Daoy (cell line): ENCODE data around the gene ADD1. TPM values are rescaled to one million over a fixed set of nuclear protein-coding genes. Genes with fewer than 3 reads are reported as not detected.

Source experiments
- DNase-seq: peaks from one replicate; pipeline ENCODE4 v3.0.0-alpha.2; 2015; ENCODE audit warnings: low read depth
- total RNA-seq: library from RNA; depleted of rRNA; stranded (reverse); fragments of >200 nt; shearing (Covaris generic); gene quantifications from 2 replicates; pipeline ENCODE4 v1.2.3, GENCODE V29; 2014; rRNA removed

The ADD1 gene
- total RNA-seq, 1 experiment from 2014 or later, result 101 TPM

DNA sequence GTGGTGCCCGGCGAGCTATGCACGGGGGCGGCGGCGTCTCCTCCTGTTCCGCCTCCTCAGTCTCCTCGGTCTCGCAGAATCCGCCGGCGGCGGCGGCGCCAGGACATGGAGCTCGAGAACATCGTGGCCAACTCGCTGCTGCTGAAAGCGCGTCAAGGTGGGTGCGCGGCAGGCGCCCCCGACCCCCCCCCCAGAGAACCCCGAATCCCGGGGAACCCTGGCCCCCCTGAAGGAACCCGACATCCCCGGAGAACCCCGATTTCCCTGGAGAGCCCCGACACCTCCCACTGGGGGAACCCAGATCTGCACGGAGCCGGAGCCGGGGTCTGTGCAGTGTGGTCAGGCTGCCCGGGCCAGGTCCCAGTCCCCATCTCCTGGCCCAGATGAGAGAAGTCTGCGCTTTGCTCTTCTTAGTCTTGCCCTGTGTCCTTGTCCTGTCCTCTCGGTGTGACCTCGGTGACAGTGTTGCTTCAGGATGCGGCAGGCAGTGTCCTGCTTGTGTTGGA lies 120.4 kb downstream of the ADD1 start:
- DNase-seq, result peak; percentile 66

- DNase-seq, result no peak
These were observed 121.1 kb downstream of the ADD1 start for GRCh38 chr4:2964706-2965258.

DNA sequence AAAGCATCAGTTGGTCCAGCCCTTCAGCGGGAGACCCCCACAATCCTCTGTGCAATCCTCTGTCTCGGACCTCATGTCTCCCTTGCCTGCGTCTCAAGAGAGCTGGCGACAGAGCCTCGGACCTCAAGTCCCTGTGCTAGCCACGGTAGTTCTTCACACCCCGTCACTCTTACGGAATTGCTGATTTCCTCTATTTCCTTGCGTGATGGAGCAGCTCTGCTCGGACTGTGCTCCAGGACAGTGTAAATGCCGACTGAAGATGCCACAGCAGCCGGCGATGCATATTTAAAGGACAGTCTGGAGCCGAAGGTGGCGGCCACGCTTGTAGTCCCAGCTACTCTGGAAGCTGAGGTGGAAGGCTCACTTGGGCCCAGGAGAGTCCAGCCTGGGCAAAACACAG lies 121.6 kb downstream of the ADD1 start:
- DNase-seq, result no peak

- DNase-seq, result no peak
These were observed 124.7 kb downstream of the ADD1 start for GRCh38 chr4:2968381-2968780.

- no peak for DNase-seq
These were observed 127.6 kb downstream of the ADD1 start for GRCh38 chr4:2971275-2971674.

DNA sequence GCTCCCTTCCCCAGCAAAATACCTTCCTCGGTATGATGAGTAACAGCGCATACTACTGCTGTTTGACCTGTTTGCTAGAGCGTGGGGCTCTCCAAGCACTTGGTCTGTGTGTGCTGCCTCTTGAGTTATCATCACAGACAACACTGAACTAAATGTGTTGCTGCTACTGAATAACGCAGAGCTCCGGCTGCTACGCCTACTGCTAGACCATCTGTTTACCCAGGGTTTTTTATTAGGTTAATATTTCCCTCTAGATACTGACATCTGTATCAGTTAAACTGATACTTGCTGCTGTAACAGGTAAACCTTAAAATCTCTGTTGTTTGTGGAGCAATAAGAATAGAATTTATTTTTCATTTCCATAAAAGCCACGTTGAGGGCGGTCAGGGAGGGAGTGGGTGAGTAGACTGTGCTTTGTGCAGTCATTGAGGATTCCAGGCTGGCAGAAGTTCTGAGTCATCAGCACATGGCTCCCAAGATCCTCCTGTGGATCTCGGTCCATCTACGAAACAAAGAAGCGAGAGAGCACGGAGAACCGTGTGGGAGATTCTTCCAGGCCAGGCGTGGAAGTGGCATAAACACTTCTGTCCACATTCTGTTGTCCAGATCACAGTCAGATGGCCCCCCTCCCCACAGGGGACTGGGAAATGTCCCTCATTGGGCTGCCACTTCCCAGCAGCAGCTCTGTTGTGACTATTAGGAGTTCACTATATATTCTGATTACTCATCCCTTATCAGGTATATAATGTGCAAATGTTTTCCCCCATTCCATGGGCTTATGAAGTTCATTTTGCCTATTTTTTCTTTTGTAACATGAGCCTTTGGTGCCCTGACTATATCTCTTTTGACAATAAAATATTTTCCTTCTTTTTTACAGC lies 133.8 kb downstream of the ADD1 start:
- peak; percentile 57 for DNase-seq

Other genes with a start within 250 kb of the ADD1 start
- gene TNIP2, start 87.5 kb upstream of the ADD1 start, total RNA-seq, result 57.6 and 79.4 TPM in 2 replicates
- 14.0 and 16.9 TPM in 2 replicates for gene SH3BP2, start 50.8 kb upstream of the ADD1 start, total RNA-seq
- 21.5 and 25.4 TPM in 2 replicates for gene NOP14, start 119.6 kb downstream of the ADD1 start, total RNA-seq
- gene GRK4, start 119.7 kb downstream of the ADD1 start, total RNA-seq, result 2.9 and 5.9 TPM in 2 replicates
- gene HTT-AS, start 230.7 kb downstream of the ADD1 start, total RNA-seq, result not detected in 2 replicates
- gene HTT, start 230.8 kb downstream of the ADD1 start, total RNA-seq, result 10.4 and 17.4 TPM in 2 replicates